A673 (cell line): Measurements from ENCODE around the gene KREMEN1. TPM values are rescaled to one million over a fixed set of nuclear protein-coding genes. Genes with fewer than 3 reads are reported as not detected.

Experiments used
- BruUV-seq: library from RNA; stranded (reverse); fragments of 400-500 nt; replicated peaks from 2 replicates; lab custom pipeline; 2021; lab: Mats Ljungman, UMichigan
- CTCF ChIA-PET: fragments of 300-600 bp; sonication (Branson Sonifier 250); formaldehyde crosslinking; loops from one replicate; lab custom pipeline; 2022; ENCODE audit warnings: antibody characterized with exemption; lab: Charles Lee
- POLR2A ChIA-PET: fragments of 300-600 bp; sonication (Branson Sonifier 250); formaldehyde crosslinking; loops from one replicate; lab custom pipeline; 2022; ENCODE audit warnings: antibody characterized with exemption; ENCODE audit not compliant: low non-redundant PET; lab: Charles Lee
- DNase-seq: peaks from one replicate; pipeline ENCODE4 v3.0.0-alpha.2; 2015; ENCODE audit warnings: low spot score
- H3K27ac ChIP-seq: fragments of 200-600 bp; sonication (generic); 2 replicates; pipeline ENCODE4 v1.5.1; 2016; ENCODE audit warnings: mixed run types, low read depth, mild to moderate bottlenecking, mixed read lengths, antibody characterized with exemption, low read length; ENCODE audit not compliant: poor library complexity, severe bottlenecking
- H3K27me3 ChIP-seq: fragments of 200-600 bp; sonication (generic); replicated peaks from 2 replicates; pipeline ENCODE4 v1.6.1; 2017; ENCODE audit warnings: mixed run types, low read depth, mild to moderate bottlenecking, mixed read lengths, antibody characterized with exemption, low read length; ENCODE audit not compliant: insufficient read depth, poor library complexity
- H3K36me3 ChIP-seq: fragments of 200-600 bp; sonication (generic); 2 replicates; pipeline ENCODE4 v1.6.1; 2016; ENCODE audit warnings: mixed run types, mild to moderate bottlenecking, mixed read lengths, antibody characterized with exemption, low read length; ENCODE audit not compliant: insufficient read depth, poor library complexity, severe bottlenecking
- H3K4me1 ChIP-seq: fragments of 200-600 bp; sonication (generic); 2 replicates; pipeline ENCODE4 v1.6.1; 2017; ENCODE audit warnings: mixed run types, mild to moderate bottlenecking, mixed read lengths, antibody characterized with exemption, low read length; ENCODE audit not compliant: insufficient read depth, poor library complexity, severe bottlenecking
- H3K4me3 ChIP-seq: fragments of 200-600 bp; sonication (generic); 2 replicates; pipeline ENCODE4 v1.5.1; 2016; ENCODE audit warnings: low read depth, mixed run types, mild to moderate bottlenecking, mixed read lengths, low read length; ENCODE audit not compliant: poor library complexity, severe bottlenecking
- H3K9me3 ChIP-seq: fragments of 200-600 bp; sonication (generic); 2 replicates; pipeline ENCODE4 v1.6.1; 2016; ENCODE audit warnings: mixed run types, low read depth, mild to moderate bottlenecking, mixed read lengths, antibody characterized with exemption, low read length; ENCODE audit not compliant: poor library complexity, severe bottlenecking
- EZH2 ChIP-seq: fragments of 200-600 bp; sonication (generic); IDR thresholded peaks from 2 replicates; pipeline ENCODE4 v1.6.1; 2017; ENCODE audit warnings: borderline replicate concordance, low read depth, mild to moderate bottlenecking, mixed read lengths, antibody characterized with exemption, low read length; ENCODE audit not compliant: poor library complexity, severe bottlenecking
- intact Hi-C: fragments of 100-400 bp; cut with micrococcal nuclease; formaldehyde crosslinking; loops from one replicate; pipeline ENCODE4 v1.10.0; 2022; ENCODE audit not compliant: unreplicated experiment
- total RNA-seq: library from RNA; stranded (reverse); gene quantifications from 2 replicates; pipeline ENCODE4 v1.2.3, GENCODE V29; 2021
- TF ChIP-seq, protein P1 (sequence below): fragments of 300-800, 200-600 bp; sonication (generic); conservative IDR thresholded peaks from 2 replicates; pipeline ENCODE4 v1.5.1; 2017; ENCODE audit warnings: low read depth, mild to moderate bottlenecking, antibody characterized with exemption, low read length, moderate library complexity, mixed read lengths

KREMEN1 gene
- total RNA-seq, 1 experiment from 2014 or later = 4.2 TPM

DNA sequence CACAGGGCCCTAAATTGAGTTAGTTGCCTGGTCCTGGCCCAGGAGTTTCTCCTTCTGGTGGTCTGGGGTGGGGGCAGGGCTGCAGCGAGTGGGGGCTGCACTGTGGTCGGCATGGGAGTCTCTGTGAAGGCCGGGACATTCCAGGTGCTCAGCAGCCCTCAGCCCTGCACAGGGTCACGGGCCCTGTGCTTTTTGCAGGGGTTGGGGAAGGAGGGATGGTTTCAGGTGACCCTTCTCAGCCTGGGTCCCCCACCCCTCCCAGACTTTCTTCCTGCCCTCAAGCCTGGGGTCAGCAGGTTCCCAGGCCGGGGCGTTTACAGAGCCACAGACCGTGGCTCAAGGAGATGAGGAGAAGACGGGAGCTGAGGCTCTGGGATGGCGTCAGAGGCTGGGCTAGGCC, 140.7 kb downstream of the KREMEN1 start:
- Histone ChIP-seq H3K27me3 (no peaks in the 10 kb centered on the region), H3K36me3 (no peaks in the 10 kb centered on the region), H3K27ac (no peak overlapping the region), H3K4me3 (no peak overlapping the region), H3K9me3 (no peaks in the 10 kb centered on the region), H3K4me1 (no peaks in the 10 kb centered on the region)
- POLR2A ChIA-PET = no interaction called here
- BruUV-seq = no TSS peak
- no peak for DNase-seq
- intact Hi-C loops = no loop called here
- CTCF ChIA-PET = no interaction called here
- TF ChIP-seq, protein P1, sequence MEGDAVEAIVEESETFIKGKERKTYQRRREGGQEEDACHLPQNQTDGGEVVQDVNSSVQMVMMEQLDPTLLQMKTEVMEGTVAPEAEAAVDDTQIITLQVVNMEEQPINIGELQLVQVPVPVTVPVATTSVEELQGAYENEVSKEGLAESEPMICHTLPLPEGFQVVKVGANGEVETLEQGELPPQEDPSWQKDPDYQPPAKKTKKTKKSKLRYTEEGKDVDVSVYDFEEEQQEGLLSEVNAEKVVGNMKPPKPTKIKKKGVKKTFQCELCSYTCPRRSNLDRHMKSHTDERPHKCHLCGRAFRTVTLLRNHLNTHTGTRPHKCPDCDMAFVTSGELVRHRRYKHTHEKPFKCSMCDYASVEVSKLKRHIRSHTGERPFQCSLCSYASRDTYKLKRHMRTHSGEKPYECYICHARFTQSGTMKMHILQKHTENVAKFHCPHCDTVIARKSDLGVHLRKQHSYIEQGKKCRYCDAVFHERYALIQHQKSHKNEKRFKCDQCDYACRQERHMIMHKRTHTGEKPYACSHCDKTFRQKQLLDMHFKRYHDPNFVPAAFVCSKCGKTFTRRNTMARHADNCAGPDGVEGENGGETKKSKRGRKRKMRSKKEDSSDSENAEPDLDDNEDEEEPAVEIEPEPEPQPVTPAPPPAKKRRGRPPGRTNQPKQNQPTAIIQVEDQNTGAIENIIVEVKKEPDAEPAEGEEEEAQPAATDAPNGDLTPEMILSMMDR = no peak
- no peak for TF ChIP-seq EZH2

DNA sequence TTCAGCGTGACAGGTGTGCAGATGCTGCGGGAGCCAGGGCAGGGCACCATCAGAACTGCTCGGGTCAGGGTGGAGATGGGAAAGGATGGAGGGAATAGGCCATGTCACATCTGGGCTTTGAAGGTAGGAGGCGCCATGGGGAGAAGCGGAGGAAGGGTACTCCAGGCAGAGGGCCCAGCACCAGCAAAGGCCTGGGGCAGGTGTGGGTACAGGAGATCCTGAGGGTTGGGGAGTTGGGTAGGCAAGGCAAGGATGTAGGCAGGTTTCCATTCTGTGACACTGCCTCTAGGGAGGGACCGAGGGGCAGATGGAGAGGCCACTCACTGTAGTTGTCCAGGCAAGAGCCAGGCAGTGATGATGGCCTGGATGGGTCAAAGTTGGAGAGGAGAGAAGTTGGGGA, 141.4 kb downstream of the KREMEN1 start:
- Histone ChIP-seq H3K27me3 (no peaks in the 10 kb centered on the region), H3K4me1 (no peaks in the 10 kb centered on the region), H3K36me3 (no peaks in the 10 kb centered on the region), H3K9me3 (no peaks in the 10 kb centered on the region), H3K27ac (no peak overlapping the region), H3K4me3 (no peak overlapping the region)
- ChIA-PET POLR2A (no interaction called here), CTCF (no interaction called here)
- TF ChIP-seq EZH2 = no peak
- TF ChIP-seq, protein P1 = no peak
- DNase-seq = no peak
- no TSS peak for BruUV-seq
- intact Hi-C loops = no loop called here

GRCh38 chr22:29215012-29215860, 142.4 kb downstream of the KREMEN1 start:
- CTCF ChIA-PET = no interaction called here
- POLR2A ChIA-PET = no interaction called here

More at GRCh38 chr22:29215012-29215860, 142.4 kb downstream of the KREMEN1 start:
- BruUV-seq = no TSS peak
- Histone ChIP-seq H3K27me3 (no peaks in the 10 kb centered on the region), H3K9me3 (no peaks in the 10 kb centered on the region), H3K27ac (no peak overlapping the region), H3K4me1 (no peaks in the 10 kb centered on the region), H3K4me3 (no peak overlapping the region), H3K36me3 (no peaks in the 10 kb centered on the region)
- TF ChIP-seq, protein P1 = no peak
- TF ChIP-seq EZH2 = no peak
- DNase-seq = no peak
- intact Hi-C loops = no loop called here
